CD1c-positive myeloid dendritic cell (primary cell): ENCODE data around the gene SMG7.

ENCODE experiments used
- DNase-seq: peaks from one replicate; pipeline ENCODE4 v3.0.0-alpha.2; 2016; ENCODE audit errors: extremely low spot score

The SMG7 gene

DNA sequence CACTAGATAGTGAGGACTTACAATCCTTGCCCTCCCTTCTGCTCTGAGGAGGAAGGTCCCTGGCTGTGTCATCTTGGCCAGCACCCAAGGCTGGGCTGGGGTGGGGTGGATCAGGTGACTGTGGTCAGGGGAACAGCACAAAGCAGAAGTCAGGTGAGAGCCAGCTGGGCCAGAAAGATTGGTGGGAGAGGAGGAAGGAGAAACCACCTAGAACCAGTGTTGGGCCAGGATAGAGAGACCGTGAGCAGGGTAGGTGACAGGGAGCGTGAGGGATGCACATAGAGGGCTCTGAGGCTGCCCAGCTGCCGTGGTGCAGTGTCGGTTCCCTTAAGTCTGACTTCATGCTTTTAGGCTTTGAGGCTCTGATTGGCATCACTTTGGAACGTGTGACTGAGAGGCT lies 95.3 kb downstream of the SMG7 start:
- DNase-seq = peak; percentile 88

GRCh38 chr1:183568176-183569021 lies 96.1 kb downstream of the SMG7 start:
- DNase-seq = peak; percentile 93

- peak; percentile 31 for DNase-seq
These were observed 96.8 kb downstream of the SMG7 start for GRCh38 chr1:183569141-183569540.

- no peak for DNase-seq
These were observed 97.5 kb downstream of the SMG7 start for GRCh38 chr1:183569801-183570200.

DNA sequence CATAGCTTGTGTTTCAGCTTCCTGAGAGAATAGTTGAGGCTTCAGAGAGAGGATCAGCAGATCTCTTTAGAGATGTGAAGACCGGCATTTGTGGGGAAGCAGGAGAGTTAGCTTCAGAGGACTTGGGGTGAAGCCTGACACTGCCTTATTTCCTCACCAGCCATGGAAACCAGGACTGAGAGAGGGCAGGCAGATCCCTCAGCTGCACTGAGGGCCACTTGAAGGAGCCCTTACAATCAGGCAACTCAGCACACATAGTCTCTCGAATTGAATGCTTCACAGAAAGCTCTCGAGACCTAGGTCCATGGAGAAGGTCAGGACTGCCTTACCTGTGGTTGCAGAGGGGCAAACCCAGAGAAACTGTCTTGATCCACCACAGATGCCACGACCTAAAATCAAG lies 98.2 kb downstream of the SMG7 start:
- no peak for DNase-seq

DNA sequence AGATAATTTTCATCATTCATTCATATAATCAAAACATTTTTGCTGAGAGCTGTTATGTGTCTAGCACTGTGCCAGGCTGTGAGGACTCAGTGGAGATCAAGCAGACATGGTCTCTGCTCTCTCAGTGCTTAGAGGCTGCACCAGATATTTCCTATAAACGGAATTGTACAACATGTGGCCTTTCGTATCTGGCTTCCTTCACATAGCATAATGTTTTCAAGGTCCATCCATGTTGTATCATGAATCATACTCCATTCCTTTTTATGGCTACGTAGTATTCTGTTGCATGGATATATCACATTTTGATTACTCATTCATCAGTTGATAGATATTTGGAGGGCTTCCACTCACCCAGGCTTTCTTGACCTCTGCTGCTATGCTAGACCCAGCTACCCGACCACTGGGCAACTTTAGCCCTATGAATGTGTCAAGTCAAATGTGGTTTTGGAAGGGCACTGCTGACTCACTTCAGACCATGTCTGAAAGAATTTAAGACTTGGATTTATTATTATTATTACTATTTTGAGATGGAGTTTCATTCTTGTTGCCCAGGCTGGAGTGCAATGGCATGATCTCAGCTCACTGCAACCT lies 99.5 kb downstream of the SMG7 start:
- no peak for DNase-seq

- DNase-seq = no peak
These were observed 100.4 kb downstream of the SMG7 start for GRCh38 chr1:183572721-183573120.

DNA sequence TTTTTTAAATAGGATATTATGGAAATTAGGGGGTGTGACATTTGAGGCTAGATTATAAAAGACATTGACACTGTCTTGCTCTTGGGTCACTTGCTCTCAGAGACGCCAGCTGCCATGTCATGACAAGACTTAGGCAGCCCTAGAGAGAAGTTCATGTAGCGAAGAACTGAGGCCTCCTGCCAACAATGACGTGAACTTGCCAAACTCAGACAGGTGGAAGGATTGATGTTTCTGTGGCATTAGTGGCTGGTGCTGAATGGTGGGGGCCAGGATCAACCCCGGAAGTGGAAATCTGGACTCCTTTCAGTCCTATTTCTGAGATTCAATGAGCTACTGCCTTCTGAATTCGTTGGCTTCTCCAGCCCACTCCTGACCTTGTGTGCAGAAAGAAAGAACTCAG lies 103.3 kb downstream of the SMG7 start:
- no peak for DNase-seq

DNA sequence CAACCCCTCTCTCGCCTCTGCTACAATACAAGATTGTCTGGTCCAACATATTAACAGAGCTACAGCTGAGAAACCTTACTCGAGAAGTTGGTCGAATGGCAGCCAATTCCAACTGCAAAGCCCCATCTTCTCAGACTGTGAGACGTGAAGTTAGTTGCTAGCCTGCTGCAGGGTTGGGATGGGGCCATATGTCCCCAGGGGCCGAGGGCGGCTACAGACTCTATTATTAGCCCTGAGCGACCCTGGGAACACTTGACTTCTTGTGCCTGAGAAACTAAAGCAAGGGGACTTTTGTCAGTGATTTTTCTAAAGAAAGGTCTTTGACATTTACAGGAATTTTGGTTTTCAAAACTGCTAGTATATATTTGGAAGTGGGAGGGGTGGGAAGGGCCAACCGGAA lies 104.2 kb downstream of the SMG7 start:
- no peak for DNase-seq

- DNase-seq = peak; percentile 27
These were observed 105.7 kb downstream of the SMG7 start for GRCh38 chr1:183577897-183578465.

- DNase-seq = no peak
These were observed 106.6 kb downstream of the SMG7 start for GRCh38 chr1:183578856-183579255.

DNA sequence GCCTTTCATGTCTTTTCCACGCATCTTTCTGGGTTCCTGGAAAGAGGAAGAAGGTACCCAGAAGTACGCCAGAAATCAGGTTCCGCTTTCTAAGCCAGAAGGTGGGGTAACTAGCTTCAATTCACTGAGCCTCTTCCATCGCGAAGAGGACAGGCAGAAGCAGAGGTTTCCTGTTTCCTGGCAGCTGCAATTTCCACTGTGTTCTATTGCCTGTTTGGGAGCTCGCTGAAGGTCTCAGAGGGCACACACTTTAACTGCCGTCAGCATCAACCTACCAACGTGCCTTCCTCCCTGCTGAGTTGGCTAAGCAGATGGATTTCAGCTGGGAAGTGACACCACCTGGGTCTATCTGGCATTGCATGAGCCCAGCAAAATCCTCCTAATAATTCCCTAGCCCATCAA lies 108.0 kb downstream of the SMG7 start:
- peak; percentile 92 for DNase-seq

DNA sequence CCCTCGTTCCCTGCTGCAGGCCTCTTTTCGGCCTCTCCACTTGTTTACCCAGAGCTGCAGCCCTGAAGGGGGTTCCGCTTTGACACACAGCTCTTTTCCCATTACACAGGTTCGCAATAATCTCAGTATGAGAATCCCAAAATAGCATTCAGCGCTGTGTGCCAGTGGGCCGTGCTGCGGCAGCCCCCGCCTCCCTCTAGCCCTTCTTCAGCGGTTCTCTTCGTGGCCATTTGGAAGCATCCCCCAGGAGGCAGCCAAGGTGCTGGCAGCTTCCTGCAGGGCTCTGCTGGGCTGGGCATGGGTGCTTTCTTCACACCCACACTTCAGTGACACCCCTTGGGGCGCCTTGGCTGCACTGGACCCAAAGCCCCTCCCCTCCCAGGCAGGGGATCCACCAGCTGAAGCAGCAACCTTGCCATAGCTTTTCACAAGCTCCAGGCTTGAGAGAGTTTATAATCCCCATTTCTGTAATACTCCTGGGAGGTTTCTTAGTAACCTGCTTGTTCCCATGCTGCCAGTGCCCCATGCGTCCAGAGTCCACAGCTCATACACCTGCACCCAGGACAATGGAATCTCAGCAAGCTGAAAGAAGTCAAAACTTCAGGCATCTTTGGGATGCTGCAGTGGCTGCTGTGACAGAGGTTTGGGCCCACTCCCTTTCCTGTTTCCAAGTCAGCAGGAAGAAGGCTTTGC lies 109.9 kb downstream of the SMG7 start:
- no peak for DNase-seq

DNA sequence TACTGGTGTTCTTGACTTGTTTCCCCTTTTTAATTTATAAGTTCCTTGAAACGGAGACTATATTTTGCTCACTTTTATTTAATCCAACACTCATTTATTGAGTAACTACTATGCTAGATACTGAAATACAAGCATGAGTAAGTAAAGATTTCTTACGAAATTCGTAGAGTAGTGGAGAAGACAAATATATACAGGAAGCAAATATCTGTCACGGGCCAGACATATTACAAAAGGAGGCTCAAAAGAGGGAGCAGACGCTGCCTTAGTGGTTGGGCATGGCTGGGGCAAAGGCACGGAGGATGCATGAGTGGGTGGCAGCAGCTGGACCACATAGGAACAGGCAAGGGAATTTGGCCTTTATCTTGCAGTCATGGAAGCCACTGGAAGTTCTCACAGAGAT lies 111.2 kb downstream of the SMG7 start:
- DNase-seq = peak; percentile 89

DNA sequence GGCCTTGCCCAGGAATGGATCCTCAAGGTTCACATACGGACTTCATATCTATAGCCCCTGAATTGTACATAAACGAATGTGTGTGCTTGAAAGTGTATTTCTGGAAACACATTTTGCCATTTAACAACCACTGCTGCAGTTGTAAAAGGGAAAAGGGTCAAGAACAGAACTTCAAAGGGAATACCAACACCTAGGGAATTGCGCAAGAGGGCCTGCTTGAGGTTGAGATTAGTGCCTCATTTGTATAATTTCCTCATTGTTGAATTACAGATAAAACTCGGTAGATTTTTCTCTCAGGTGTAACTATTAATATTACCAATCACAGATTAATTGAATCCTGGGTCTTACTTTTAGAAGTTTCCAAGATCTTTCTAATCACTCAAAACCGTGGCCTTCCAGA lies 111.8 kb downstream of the SMG7 start:
- DNase-seq = no peak

DNA sequence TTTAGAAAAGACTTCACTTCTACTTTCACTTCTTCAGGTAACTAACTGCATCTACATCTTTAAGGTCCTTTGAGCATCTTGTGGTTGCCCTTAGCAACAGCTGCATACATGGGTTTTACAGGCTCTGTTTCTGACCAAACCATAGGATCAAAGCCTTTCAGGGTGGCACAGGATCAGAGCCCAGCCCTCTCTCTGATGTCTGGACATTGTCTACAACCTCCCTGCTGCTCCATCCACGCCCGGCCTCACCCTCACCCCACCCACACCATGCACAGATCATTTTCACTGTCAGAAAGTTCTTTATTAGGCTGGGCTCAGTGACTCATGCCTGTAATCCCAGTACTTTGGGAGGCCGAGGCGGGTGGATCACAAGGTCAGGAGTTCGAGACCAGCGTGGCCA lies 112.7 kb downstream of the SMG7 start:
- DNase-seq = peak; percentile 51

- no peak for DNase-seq
These were observed 114.2 kb downstream of the SMG7 start for GRCh38 chr1:183586455-183586854.

DNA sequence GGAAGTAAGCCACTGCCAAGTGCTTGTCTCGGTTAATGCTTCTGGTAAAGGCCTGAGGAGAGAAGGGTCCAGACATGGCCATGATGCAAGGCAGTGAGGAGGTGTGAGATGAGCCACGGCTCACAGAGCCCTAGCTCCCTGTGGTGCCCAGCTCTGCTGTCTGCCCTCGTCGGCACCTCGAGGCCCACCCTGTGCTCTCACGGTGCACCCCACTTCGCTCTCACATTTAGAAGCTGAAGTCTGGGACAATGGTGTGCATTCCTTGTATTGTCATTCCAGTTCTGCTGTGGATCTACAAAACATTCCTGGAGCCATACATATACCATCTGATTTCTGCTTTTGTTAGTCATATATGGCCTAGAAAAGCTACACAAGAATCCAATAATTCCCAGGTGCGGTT lies 114.6 kb downstream of the SMG7 start:
- no peak for DNase-seq

DNA sequence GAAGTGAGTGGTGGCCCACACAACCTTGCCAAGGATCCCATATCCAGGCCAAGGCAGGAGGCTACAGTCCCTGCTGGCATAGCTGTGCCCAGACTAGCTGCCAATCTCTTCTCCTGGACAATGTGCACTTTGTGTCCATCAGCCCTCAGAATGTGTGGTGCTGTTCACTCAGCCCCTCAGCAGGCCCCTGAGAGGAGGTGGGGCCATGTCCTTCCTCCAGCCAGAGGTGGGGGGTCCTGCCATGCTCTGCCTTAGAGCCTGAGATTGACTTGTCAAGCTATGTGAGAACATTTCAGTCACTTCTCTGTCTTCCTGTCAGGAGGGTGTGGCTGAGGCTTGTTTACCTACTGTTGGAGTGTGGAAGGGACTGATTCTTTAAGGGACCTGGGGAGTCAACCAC lies 116.5 kb downstream of the SMG7 start:
- DNase-seq = peak; percentile 38

- DNase-seq = no peak
These were observed 117.1 kb downstream of the SMG7 start for GRCh38 chr1:183589384-183589783.

DNA sequence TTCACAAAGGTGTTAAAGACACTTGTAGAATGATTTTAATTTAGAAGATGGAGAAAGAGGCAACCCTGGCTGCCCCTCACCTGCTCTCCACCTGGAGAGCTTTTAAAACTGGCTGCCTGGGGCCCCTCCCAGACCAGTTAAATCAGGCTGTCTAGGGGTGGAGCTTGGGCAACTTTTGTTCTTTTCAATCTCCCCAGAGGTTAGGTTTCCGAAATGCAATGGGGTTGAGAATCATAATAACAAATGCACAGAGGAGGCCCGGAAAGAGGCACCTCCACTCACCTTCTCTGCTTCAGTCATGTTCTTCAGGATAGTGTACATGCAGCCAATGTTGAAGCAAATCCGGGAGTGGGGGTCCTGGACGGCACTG lies 117.6 kb downstream of the SMG7 start:
- DNase-seq = no peak
